HG02763 (cell line): Measurements from ENCODE around the gene CCDC92B.

Source experiments
- ATAC-seq: cut with Tn5 transposase; IDR thresholded peaks from one replicate; pipeline ENCODE4 v1.9.1; 2021; ENCODE audit warnings: mild to moderate bottlenecking, moderate library complexity; ENCODE audit not compliant: unreplicated experiment

Gene CCDC92B

DNA sequence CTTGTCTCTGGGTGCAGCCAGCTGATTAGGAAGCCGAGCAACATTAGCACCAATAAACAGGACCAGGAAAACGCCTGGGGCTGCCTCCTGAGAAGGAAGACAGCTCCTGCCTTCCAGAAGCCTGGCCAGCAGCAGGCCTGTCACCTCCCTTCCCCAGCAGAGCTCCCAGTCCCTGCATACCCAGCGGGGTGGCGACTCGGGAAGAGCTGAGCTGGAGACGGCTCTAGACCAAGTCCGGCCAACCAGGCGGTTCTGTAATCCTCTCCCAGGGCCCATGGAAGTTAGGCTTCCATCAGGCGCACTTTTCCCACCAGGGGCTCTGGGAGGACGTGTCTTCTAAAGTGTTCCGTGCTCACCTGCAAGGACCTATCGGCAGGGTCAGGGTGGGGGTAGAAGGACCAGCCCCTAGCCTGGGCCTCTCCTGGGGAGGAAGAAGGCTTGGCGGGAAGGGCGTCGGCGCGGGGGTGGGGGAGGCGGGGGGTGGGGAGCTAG, 25.9 kb downstream of the CCDC92B start:
- ATAC-seq: no peak

DNA sequence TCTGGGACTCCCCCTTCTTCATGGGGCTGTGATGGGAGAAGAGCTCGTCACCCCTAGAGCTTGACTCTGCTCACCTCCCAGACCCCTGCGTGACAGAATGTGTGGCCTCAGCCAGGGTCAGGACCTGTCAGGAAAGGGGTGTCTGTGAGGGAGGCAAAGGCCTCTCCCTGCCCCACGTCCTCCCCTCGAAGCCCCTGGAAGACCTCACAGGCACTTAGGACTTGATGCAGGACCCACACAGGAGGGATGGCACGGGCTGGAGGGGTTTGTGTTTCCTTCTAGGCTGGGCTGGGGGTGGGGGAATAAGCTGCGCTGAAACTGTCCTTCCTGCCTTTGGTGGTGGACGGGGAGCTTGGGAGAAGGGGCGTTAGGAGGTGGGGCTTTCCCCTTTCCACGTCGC, 26.8 kb downstream of the CCDC92B start:
- ATAC-seq: no peak

DNA sequence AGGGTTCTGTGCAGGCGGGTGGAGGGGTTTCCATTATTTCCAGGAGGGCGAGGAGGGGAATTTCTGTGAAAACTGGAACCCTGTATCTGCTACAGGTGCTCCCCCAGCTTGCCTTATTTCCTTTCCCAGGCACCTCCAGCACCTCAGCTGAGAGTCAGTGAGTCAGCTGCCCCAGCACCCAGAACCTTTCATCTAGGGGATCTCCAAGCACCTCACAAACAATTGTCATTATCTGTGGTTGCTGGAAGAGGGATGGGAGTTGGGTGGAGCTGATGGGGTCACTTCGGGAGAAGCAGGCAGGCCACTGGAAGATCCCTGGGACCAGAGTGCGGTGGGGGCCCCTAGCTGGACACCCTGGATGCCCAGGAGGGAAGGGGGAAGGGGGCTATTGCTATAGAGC, 27.8 kb downstream of the CCDC92B start:
- ATAC-seq: no peak

DNA sequence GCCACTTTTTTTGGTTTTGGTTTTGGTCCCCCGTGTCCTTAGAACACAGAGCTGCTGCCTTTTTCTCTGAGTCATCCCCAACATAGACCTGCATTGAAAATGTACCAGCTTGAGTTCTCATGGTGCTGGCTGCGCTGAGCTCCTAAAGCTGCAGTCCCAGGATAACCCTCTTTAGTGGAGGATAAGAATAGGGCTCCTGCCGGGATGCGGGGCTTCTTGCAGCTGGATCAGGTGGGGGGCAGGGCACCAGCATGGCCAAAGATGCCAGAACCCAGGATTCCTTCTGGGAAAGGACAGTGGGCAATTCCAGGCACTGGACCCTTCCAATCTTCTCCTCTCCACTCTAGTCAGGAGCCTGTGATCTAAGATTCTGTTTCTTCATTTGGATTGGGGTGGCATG, 29.6 kb downstream of the CCDC92B start:
- no peak for ATAC-seq

DNA sequence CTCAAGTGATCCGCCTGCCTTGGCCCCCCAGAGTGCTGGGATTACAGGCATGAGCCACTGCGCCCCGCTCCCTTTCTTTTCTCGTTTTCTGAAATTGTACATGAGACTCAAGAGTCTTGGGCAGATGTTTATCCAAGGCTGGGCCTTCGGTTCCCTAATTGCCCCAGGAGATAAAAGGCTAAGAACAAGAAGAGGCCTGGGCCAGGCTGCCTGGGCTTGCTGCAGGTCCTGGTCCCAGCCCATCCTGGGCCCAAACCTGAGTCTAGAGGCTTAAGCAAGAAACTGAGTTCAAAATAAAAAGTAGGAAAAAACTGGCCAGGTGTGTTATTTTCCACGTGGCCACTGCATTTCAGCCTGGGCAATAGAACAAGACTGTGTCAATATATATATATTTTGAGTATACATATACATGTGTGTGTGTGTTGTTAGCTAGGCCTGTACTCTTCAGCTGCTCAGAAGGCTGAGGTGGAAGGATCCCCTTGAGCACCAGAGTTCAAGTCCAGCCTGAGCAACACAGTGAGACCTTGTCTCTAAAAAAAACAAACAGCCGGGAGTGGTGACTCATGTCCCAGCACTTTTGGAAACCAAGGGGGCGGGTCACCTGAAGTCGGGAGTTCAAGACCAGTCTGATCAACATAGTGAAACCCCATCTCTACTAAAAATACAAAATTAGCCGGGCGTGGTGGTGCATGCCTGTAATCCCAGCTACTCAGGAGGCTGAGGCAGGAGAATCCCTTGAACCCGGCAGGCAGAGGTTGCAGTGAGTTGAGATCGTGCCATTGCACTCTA, 31.1 kb downstream of the CCDC92B start:
- ATAC-seq: no peak

DNA sequence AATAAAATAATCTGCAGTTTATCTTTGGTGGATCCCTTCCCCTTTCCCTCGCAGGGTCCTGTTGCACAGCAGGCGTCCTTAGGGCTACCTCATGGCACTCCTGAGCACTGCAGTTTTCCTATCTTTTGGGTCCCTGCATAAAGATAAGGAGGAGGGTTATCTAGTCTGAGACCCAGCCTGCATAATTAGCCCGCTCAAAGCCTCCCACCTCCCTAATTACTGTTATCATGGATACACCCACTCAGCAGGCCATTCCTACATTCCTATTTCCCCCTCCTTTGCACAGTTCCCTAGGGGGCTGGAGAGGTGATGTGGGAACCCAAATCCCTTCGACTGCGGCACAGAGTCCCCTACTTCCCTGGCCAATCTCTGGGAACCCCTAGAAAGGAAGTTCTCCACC, 32.8 kb downstream of the CCDC92B start:
- no peak for ATAC-seq

DNA sequence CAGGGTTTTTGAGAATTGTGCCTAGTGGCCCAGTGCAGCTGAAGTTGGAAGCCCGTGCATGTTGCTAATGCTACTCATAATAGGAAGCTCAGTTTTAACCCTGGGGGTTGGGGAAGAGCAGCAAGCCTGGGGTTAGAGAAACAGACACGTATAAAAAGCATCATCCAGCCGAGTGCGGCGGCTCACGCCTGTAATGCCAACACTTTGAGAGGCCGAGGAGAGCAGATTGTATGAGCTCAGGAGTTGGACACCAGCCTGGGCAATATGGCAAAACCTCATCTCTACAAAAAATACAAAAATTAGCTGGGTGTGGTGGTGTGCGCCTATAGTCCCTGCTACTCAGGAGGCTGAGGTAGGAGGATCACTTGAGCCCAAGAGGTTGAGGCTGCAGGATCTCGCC, 35.6 kb downstream of the CCDC92B start:
- ATAC-seq: no peak

DNA sequence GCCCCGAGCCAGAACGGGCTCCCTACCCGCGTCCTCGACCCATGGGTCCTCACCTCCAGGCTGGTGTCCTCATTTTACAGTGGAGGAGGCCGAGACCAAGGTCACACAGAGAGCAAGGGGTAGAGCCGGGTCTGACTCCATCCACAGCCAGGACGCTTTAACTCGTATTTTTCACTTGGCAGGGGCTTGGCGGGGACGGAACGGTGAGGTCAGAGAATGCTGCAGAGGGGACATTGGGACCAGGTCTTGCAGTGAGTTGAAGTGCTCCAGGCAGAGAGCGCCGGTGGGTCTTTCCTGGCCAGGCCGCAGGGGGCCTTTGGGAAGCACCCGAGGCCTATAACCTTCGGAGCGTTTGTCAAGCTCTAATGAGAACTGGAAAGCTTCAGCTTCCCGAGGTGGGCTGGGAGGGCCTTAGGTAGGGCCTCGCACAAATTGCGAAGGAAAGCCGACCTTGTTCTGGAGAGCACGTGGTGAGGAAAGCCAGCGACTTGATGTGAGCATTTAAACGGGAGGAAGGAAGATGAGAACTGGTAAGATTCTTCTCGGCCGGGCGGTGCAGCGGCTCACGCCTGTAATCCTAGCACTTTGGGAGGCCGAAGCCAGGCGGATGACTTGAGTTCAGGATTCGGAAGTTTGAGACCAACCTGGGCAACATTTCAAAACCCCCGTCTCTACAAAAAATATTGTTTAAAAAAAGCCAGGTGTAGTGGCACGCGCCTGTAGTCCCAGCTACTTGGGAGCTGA, 37.0 kb downstream of the CCDC92B start:
- no peak for ATAC-seq

DNA sequence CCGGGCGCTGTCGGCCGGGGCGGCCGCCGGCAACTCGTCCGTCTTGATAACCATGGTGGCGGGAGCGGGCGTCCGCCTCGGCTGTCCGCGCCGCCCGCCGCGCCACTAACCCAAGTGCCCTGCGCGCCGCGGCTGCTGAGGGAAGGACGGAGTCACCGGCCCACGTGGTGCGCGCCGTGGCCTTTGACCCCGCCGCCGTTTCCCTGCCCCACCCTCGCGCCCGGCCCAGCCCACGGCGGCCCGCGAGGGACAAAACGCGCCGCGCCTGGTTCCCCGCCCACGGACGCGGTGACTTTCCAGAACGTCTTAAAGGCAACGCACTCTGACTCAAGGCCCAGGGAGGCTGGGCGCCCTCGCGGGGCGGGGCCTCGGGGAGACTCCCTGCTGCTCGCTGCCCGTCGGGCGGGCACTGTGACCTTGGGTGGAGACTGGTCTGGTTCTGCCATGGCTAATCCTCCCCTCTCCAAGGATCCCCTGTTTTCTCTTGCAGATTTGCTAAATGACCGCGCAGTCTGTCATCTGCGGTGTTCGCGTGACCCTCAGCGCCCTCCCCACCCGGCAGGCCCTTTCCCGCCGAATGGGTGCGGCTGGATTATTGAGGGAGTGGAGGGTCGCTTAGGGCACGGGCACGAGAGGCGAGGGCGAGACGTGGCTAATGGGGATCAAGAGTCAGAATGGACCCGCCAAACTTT, 37.7 kb downstream of the CCDC92B start, which contains the start of gene CLUH:
TSS of gene CLUH (minus strand) at position 157 of the 692 bp plus-strand sequence. CDS start at position 54, 103 bp downstream.
- ATAC-seq: peak; percentile 69

DNA sequence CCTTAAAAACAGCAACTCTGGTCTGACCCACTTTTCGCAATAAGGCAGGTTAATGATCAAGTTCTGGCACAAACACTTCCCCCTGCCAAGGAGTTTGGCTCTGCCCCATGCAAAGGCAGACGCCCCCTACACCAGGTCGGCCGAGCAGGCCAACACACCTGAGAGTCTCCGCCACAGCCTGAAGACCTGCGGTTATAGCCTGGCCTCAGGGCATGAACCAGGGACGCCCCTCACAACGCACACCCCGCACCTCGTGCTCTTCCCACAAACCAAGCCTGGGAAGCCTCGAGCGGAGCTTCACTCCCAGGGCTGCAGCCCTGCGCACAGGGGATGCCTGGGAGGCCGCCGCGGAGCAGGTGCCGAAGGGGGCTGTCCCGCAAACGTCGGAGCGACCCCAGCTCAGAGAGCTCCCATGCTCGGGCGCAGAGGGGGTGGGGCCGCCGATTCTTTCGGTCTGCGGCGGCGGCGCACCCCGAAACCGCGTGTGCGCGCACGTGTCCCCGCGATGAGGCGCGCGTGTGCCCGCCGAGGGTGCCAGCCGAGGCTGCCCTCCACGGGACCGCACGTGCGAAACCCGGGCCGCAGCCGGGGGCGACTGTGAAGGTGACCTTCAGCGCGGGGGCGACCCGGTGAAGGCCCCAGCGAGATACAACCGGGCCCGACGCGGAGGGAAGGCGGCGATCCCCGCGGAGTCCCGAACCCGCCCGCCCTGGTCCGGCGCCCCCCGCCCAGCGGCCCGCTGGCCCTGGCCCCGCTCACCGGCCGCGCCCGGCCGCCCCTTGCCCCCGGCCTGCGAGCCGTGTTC, 38.4 kb downstream of the CCDC92B start:
- ATAC-seq: peak; percentile 21

DNA sequence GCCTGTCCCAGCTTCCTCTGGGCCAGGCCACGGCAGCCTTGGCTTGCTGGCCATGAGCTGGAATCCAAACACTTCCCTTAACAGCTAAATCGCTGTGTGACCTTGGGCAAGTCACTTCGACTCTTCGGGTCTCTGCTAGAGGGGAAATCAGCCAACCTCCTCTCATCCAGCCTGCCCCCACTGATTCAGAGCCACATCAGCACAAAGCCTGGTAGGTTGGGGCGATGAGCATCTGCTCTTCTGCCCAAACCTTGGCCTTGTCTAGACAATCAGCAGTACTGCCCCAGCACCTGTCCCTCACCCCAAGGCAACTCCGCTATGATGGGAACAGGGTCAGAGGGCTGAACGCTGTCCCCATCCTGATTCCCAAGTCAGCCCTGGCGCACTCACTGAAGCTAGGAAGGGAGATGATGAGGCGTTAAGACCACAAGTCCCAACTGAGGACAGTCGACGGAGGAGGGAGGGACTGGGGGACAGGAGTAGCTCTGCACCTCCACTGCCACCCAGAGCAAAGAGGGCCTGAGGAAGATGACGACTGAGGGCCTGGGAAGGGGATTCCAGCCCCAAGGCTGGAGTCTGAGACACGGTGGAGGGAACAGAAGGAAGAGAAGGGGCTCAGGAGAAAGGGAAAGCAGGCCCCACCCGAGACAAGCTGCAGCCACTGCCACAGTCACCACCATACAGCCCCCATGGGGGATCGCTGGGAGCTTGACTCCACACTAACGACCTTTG, 39.2 kb downstream of the CCDC92B start:
- ATAC-seq: no peak

DNA sequence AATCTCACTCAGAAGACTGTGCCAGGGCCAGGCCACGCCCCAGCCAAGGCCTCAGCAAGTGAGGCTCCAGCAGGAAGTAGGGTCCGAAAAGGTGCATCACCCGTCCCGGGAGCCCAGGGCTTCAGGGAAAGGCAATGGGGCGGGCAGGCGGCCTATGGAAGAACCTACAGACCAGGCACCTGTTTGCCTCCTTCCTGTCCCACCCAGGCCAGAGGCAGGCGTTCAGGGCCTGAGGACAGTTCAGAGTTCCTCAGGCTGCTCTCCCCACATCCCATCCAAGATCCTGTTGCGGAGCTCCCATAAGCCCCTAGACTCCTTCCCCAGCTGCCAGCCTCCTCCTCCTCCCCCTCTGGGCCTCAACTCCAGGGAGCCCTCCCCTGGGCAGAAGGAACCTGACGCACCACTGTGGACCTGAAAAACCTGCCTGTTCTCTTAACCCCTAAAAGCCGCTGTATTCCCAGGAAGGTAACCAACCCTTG, 40.2 kb downstream of the CCDC92B start:
- no peak for ATAC-seq

DNA sequence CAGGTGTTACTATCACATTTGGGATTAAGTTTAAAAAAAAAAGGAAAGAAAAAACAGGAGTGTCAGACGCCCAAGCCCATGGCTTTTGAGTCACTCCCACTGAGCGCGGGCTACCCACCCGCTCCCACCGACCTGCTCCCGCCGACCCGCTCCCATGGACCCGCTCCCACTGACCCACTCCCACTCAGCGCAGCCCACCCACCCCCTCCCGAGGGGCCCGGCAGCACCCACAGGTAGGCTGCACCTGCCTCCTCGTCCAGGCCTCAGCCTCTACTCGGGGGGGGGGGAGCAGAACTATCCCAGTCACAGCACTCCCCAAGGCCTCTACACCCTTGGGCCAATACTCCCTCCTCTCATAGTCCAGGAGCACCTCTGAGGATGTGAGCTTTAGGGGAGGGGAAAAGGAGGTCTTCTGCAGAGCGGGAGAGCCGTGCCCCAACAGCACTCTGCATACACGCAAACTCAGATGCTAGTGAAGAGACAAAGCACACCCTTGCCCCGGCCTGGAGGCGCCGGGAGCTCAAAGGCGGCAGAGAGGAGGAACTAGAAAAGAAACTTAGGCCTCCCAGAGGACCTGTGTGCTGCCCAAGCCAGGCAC, 40.8 kb downstream of the CCDC92B start:
- no peak for ATAC-seq

DNA sequence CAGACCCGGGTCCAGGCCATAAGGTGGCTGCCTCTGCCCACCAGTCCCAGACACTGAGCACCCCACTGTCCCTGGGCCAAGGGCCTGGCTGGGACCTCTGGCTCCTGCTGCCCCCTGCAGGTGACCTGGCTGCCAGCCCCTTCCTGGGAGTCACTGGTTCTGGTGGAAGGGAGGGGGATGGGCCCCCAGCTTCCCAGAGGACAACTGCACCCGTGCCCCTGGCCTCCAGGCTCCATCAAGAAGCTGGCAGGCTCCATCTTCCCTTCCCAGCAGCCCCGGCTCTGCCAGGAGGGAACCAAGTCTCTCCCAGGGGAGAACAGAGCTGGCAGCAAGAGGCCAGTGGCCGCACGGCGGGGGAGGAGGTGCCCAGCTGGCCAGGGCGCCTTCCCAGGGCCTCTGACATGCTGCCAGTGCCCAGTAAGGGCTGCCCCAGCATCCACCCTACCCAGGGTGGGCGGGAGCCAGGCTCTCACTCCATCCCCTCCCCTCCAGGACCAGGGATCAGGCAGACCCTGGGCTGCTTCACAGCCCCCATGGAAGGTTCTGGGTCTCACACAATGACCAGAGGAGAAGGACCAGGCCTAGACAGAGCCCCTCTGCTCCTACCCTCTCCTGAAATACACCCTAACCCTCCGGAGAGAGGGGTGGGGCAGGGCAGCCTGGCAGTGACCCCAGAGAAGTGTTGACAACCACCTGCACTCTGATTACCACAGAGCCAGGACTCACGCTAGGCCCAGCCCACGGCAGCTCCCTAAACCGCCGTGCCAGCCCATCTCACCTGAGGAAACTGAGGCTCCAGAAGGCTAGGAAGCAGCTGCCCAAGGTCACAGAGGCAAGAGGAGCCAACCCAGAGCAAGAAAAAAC, 41.5 kb downstream of the CCDC92B start:
- ATAC-seq: no peak

DNA sequence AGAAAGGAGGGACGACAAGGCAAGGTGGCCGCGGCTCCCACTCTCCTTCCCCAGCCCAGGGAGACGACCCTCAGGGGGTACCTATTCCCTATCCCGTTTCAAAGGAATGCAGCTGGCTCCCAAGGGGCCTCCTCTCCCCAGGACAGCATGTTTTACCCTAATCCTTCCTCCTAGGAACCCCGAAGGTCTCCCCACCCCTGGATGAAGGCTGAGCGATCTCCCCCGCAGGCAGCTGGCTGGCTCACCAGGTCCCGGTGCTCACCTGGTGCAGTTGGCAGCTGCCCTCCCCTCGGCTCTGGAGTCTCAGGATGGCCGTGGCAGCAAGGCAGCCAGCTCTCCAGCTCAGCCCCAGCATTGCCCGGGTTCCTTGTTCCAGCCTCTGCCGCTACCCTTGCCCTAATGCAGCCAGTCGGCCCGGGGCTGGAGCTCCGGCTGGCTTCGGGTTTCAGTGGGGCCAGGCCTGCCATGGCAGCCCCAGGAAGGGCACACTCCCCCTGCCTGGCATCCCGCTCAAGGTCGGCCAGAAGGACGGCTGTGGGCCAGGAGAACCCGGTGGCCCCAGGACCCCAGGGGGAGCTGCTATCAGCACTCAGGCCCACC, 42.4 kb downstream of the CCDC92B start:
- ATAC-seq: no peak

DNA sequence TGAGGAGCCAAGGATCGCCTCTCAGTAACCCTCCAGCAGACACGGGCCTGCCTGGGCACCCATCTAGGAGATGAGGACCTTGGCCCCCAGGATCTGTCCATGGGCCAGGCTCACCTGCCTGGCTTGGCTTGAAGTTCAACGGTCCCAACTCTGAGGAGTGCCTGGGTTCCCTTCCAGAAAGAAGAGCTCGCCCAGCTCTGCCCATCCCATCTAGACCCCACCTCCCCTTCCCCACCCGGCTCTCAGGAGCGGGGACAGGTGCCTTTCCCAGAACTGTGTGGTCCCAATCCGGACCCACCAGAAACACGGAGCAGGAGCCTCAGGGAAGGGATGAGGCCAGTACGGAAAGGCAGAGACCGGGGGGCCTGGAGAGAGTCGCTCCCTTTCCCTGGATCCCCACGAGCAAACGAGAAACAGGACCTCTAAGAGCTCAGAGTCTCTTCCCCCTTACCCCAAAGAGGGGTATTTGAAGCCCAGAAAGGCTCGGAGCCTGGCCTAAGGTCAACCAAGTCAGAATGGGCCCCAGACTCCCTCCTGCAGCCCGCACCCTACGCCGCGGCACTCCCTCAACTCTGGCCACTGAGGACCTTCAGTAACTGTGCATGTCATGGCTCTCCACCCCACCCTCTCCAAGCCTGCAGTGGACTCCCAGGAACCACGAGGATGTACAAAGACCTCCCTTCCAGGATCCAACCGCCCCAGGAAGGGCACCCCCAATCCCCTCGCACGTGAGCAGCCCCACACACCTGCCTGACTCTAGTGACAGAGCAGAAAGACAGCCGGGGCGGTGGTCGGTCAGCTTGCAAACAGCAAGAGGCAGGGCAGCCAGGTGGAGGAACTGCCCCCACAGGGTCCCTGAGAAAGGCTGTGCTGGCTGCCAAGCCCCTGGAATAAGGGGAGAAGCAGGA, 43.3 kb downstream of the CCDC92B start:
- ATAC-seq: no peak

DNA sequence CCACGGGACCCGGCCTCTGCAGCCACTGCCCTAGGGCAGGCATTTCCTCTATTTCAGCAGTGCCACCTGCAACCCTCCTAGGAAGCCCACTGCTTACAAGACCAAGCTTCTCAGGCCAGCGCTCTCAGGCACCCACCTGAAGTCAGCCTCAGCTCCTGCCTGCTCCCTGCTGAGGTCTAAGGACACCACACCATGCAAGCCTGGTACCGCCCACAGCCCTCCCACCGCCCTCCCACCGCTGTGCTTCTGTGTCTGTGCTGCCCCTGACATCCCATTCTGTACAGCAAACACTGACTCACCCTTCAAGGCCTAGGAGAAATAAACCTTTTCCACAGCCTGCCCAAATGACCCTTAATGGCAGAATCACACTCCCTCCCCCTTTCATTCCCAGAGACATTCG, 44.2 kb downstream of the CCDC92B start:
- no peak for ATAC-seq
